ENCODE measurements around the gene CYP1A2.

CYP1A2 gene

GRCh38 chr15:74742422-74742821 lies 6.2 kb upstream of the CYP1A2 start:
- DNase-seq: no peak

- DNase-seq: no peak
These were observed 2.3 kb upstream of the CYP1A2 start for GRCh38 chr15:74746389-74746788.

GRCh38 chr15:74749832-74750231 lies 1.2 kb downstream of the CYP1A2 start:
- no peak for DNase-seq

- DNase-seq: no peak
These were observed 2.1 kb downstream of the CYP1A2 start for GRCh38 chr15:74750751-74751150.

GRCh38 chr15:74752011-74752410 lies 3.4 kb downstream of the CYP1A2 start:
- DNase-seq: no peak

- DNase-seq: no peak
These were observed 3.9 kb downstream of the CYP1A2 start for GRCh38 chr15:74752531-74752930.

- DNase-seq: no peak
These were observed 6.1 kb downstream of the CYP1A2 start for GRCh38 chr15:74754593-74755215.

- DNase-seq: no peak
These were observed 10.1 kb downstream of the CYP1A2 start for GRCh38 chr15:74758736-74759135.

GRCh38 chr15:74762791-74763150 lies 14.1 kb downstream of the CYP1A2 start:
- DNase-seq: no peak

GRCh38 chr15:74763416-74763815 lies 14.8 kb downstream of the CYP1A2 start:
- DNase-seq: no peak

- DNase-seq: no peak
These were observed 18.8 kb downstream of the CYP1A2 start for GRCh38 chr15:74767167-74768098.

- no peak for DNase-seq
These were observed 19.6 kb downstream of the CYP1A2 start for GRCh38 chr15:74768099-74768770.

GRCh38 chr15:74768771-74769342 lies 20.2 kb downstream of the CYP1A2 start:
- peak; percentile 65 for DNase-seq

GRCh38 chr15:74769463-74770025 lies 20.9 kb downstream of the CYP1A2 start:
- DNase-seq: no peak

- no peak for DNase-seq
These were observed 21.7 kb downstream of the CYP1A2 start for GRCh38 chr15:74770211-74770903.

- no peak for DNase-seq
These were observed 24.7 kb downstream of the CYP1A2 start for GRCh38 chr15:74773329-74773728.

- DNase-seq: no peak
These were observed 25.1 kb downstream of the CYP1A2 start for GRCh38 chr15:74773731-74774252.

- DNase-seq: no peak
These were observed 26.5 kb downstream of the CYP1A2 start for GRCh38 chr15:74775132-74775562.

- DNase-seq: no peak
These were observed 27.2 kb downstream of the CYP1A2 start for GRCh38 chr15:74775894-74776293.

GRCh38 chr15:74776821-74777768 lies 28.4 kb downstream of the CYP1A2 start:
- DNase-seq: peak; percentile 55
